Keratinocyte (primary cell): ENCODE measurements around the gene PLXNA3. TPM values are rescaled to one million over a fixed set of nuclear protein-coding genes. Genes with fewer than 3 reads are reported as not detected.

Experiments used
- DNase-seq: peaks from one replicate; pipeline ENCODE4 v3.0.0-alpha.2; 2011; ENCODE audit warnings: low read depth, missing footprints, low spot score
- FAIRE-seq: peaks from 2 replicates; lab custom pipeline; 2011; peaks lifted over from hg19 to GRCh38; lab: Jason Lieb, UNC
- H2AFZ ChIP-seq: 2 replicates; pipeline ENCODE4 v1.6.0; 2012; ENCODE audit warnings: low read length, control low read depth, inconsistent platforms; ENCODE audit not compliant: control insufficient read depth
- H3K27ac ChIP-seq: 2 replicates; pipeline ENCODE4 v1.5.1; 2011; ENCODE audit warnings: low read length; ENCODE audit not compliant: control insufficient read depth, insufficient read depth
- H3K27me3 ChIP-seq: 3 replicates; pipeline ENCODE4 v1.6.0; 2011; ENCODE audit warnings: low read length; ENCODE audit not compliant: control insufficient read depth, insufficient read depth; ENCODE audit errors: extremely low read depth
- H3K36me3 ChIP-seq, 2 experiments: 2 replicates in 1 of 2; 3 replicates in 1 of 2; pipeline ENCODE4 v1.5.1; 2011; ENCODE audit warnings: low read length in 2 of 2, mild to moderate bottlenecking in 1 of 2; ENCODE audit not compliant: control insufficient read depth in 2 of 2, insufficient read depth in 2 of 2; ENCODE audit errors: extremely low read depth in 1 of 2
- H3K4me1 ChIP-seq: 3 replicates; pipeline ENCODE4 v1.5.1; 2011; ENCODE audit warnings: low read length; ENCODE audit not compliant: control insufficient read depth, insufficient read depth; ENCODE audit errors: extremely low read depth
- H3K4me2 ChIP-seq: 3 replicates; pipeline ENCODE4 v1.6.0; 2011; ENCODE audit warnings: low read depth, low read length; ENCODE audit not compliant: control insufficient read depth, insufficient read depth; ENCODE audit errors: extremely low read depth
- H3K4me3 ChIP-seq, 3 experiments: fragments of 200-600 bp in 1 of 3; sonication (generic) in 1 of 3; 2 replicates in 2 of 3; 3 replicates in 1 of 3; pipeline ENCODE4 v1.5.1; 2011 to 2016; ENCODE audit warnings: low read length in 3 of 3, mild to moderate bottlenecking in 3 of 3, control low read depth in 2 of 3, inconsistent platforms in 1 of 3, low read depth in 1 of 3, mixed read lengths in 1 of 3, mixed run types in 1 of 3, moderate library complexity in 1 of 3; ENCODE audit not compliant: control insufficient read depth in 2 of 3, insufficient read depth in 2 of 3; ENCODE audit errors: extremely low read depth in 1 of 3
- H3K79me2 ChIP-seq: 2 replicates; pipeline ENCODE4 v1.6.0; 2012; ENCODE audit warnings: low read length; ENCODE audit not compliant: control insufficient read depth, insufficient read depth
- H3K9ac ChIP-seq: 3 replicates; pipeline ENCODE4 v1.6.0; 2011; ENCODE audit warnings: low read length; ENCODE audit not compliant: control insufficient read depth, insufficient read depth; ENCODE audit errors: extremely low read depth
- H3K9me1 ChIP-seq: 3 replicates; pipeline ENCODE4 v1.6.0; 2011; ENCODE audit warnings: low read length; ENCODE audit not compliant: control insufficient read depth, insufficient read depth; ENCODE audit errors: extremely low read depth
- H3K9me3 ChIP-seq: 2 replicates; pipeline ENCODE4 v1.5.1; 2012; ENCODE audit warnings: low read depth, low read length; ENCODE audit not compliant: control insufficient read depth
- H4K20me1 ChIP-seq: 3 replicates; pipeline ENCODE4 v1.6.0; 2011; ENCODE audit warnings: low read length; ENCODE audit not compliant: control insufficient read depth, insufficient read depth; ENCODE audit errors: extremely low read depth
- EZH2 ChIP-seq: IDR thresholded peaks from one replicate; pipeline ENCODE4 v1.6.1; 2012; ENCODE audit warnings: inconsistent platforms, mild to moderate bottlenecking, low read length, moderate library complexity
- dilution Hi-C: fragments of 300-500 bp; cut with MboI; formaldehyde crosslinking; loops from one replicate; pipeline ENCODE4 v1.7.0; 2020; ENCODE audit warnings: low sequenced_read_pairs; ENCODE audit not compliant: extremely low pct_ligation_motif_present
- polyA plus RNA-seq, 5 experiments: library from polyadenylated mRNA; depleted of rRNA in 3 of 5; stranded (reverse) in 3 of 5; stranded (forward) in 1 of 5; unstranded in 1 of 5; fragments of >200 nt; gene quantifications; 1 replicate in 1 of 5; 2 replicates in 3 of 5; 3 replicates in 1 of 5; pipeline versions ENCODE4 v1.2.1 to v1.2.3, GENCODE V29; 2011 to 2012; ENCODE audit warnings: missing spikeins in 2 of 5, low read depth in 1 of 5, low replicate concordance in 1 of 5
- TF ChIP-seq, protein P1 (sequence below), 3 experiments: IDR thresholded peaks in 1 of 3; conservative IDR thresholded peaks in 1 of 3; optimal IDR thresholded peaks in 1 of 3; 2 replicates in 2 of 3; 3 replicates in 1 of 3; pipeline versions ENCODE3 to v1.5.1; 2011; ENCODE audit warnings: low read length in 3 of 3, mild to moderate bottlenecking in 3 of 3, moderate library complexity in 2 of 3, control low read depth in 1 of 3, inconsistent platforms in 1 of 3; ENCODE audit not compliant: insufficient read depth in 2 of 3; ENCODE audit errors: extremely low read depth in 1 of 3

PLXNA3 gene
- polyA plus RNA-seq, 1 donor (not counting 4 experiments of a cell fraction or from before 2014, with no cell fraction given), result 7.6 TPM

DNA sequence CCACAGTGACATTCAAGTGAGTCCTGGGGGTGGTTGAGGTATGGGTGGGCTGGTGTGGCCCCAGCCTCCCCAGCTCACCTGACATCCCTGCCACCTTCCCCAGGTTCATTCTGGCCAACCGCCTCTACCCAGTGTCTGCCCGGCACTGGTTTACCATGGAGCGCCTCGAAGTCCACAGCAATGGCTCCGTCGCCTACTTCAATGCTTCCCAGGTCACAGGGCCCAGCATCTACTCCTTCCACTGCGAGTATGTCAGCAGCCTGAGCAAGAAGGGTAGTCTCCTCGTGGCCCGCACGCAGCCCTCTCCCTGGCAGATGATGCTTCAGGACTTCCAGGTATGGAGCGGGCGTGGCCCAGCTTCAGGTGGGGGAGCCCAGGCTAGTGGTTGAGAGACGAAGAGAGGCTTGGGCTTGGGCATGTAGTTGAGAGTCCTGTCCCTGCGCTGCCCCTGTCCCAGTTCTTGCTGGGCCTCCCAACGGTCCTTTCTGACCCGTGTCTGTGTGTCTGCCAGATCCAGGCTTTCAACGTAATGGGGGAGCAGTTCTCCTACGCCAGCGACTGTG lies 22.8 kb upstream of the PLXNA3 start:
- DNase-seq, result no peak

DNA sequence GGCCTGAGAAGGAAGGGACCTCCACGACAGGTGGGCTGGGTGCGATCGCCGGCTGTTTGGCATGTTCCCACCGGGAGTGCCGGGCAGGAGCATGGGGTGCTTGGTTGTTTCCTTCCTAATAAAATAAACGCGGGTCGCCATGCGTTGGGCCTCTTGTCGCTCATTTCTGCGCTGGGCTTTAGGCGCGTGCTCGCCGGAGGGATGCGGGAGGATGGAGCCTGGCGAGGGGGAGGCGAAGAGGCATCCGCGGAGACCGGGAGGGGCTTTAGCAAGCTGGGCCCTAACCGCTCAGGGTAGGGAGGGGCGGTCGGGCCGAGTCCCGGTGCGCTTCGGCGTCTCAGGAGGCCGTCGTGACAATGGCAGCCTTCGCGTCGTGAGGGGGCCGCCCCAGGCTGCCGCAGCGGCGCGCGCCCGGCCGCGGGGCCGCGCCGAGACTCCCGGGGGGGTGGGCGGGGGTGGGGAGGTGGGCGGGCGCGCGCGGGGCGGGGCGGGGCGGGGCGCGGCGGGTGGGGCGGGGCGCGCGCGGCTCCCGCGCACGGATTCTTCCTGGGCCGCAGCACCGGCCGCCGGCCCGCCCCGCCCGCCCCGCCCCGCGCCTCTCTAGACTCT lies 21.6 kb upstream of the PLXNA3 start:
- DNase-seq (no peak), FAIRE-seq (no peak)
- Histone ChIP-seq H3K9me3 (peaks cover 4% of the 10 kb centered on the region), H2AFZ (no peak overlapping the region), H3K27ac (no peak overlapping the region), H3K36me3 (peaks cover 7 to 10% of the 10 kb centered on the region in 2 experiments), H3K27me3 (no peaks in the 10 kb centered on the region), H3K4me2 (peak overlapping the region; percentile 16), H3K9me1 (no peaks in the 10 kb centered on the region), H4K20me1 (peaks cover 5% of the 10 kb centered on the region), H3K79me2 (peaks cover 22% of the 10 kb centered on the region), H3K4me3 (peak overlapping the region in 1 of 3 experiments; percentile 48), H3K9ac (peak overlapping the region; percentile 28), H3K4me1 (peaks cover 6% of the 10 kb centered on the region)
- no peak for TF ChIP-seq EZH2
- TF ChIP-seq, protein P1, sequence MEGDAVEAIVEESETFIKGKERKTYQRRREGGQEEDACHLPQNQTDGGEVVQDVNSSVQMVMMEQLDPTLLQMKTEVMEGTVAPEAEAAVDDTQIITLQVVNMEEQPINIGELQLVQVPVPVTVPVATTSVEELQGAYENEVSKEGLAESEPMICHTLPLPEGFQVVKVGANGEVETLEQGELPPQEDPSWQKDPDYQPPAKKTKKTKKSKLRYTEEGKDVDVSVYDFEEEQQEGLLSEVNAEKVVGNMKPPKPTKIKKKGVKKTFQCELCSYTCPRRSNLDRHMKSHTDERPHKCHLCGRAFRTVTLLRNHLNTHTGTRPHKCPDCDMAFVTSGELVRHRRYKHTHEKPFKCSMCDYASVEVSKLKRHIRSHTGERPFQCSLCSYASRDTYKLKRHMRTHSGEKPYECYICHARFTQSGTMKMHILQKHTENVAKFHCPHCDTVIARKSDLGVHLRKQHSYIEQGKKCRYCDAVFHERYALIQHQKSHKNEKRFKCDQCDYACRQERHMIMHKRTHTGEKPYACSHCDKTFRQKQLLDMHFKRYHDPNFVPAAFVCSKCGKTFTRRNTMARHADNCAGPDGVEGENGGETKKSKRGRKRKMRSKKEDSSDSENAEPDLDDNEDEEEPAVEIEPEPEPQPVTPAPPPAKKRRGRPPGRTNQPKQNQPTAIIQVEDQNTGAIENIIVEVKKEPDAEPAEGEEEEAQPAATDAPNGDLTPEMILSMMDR (optimal IDR thresholded peaks at IDR 0.05 in 1 of 3, IDR thresholded peaks at IDR 0.05 in 1 of 3, conservative IDR thresholded peaks at IDR 0.05 in 1 of 3; ENCODE audit: extremely low read depth in 1 of 3, insufficient read depth in 2 of 3, low read length in 3 of 3), result no peak
- dilution Hi-C loops, result no loop called here

More for the DNA sequence above, 22.8 kb upstream of the PLXNA3 start:
- no peak for FAIRE-seq
- peaks cover 4% of the 10 kb centered on the region for H3K9me3 ChIP-seq
- dilution Hi-C loops, result no loop called here
- TF ChIP-seq, protein P1 (optimal IDR thresholded peaks at IDR 0.05 in 1 of 3, IDR thresholded peaks at IDR 0.05 in 1 of 3, conservative IDR thresholded peaks at IDR 0.05 in 1 of 3; ENCODE audit: extremely low read depth in 1 of 3, insufficient read depth in 2 of 3, low read length in 3 of 3), result no peak
- TF ChIP-seq EZH2, result no peak
- H3K27ac ChIP-seq, result no peak overlapping the region
- H3K4me2 ChIP-seq, result no peak overlapping the region
- no peaks in the 10 kb centered on the region for H3K9me1 ChIP-seq
- peaks cover 6% of the 10 kb centered on the region for H3K4me1 ChIP-seq
- H4K20me1 ChIP-seq, result peaks cover 5% of the 10 kb centered on the region
- H3K4me3 ChIP-seq, result no peak overlapping the region
- peaks cover 25% of the 10 kb centered on the region for H3K79me2 ChIP-seq
- no peaks in the 10 kb centered on the region for H3K27me3 ChIP-seq
- H3K36me3 ChIP-seq, result peaks cover 5 to 11% of the 10 kb centered on the region in 2 experiments
- H2AFZ ChIP-seq, result no peak overlapping the region
- no peak overlapping the region for H3K9ac ChIP-seq
